ENCODE results near the gene VGLL4.

Gene VGLL4

GRCh38 chr3:11621077-11621476 is 22.6 kb downstream of the VGLL4 start:
- TF ChIP-seq CEBPB (IDR thresholded peaks at IDR 0.05) (no peak), CREB1 (IDR thresholded peaks at IDR 0.05; ENCODE audit: low read depth) (no peak), TEAD4 (IDR thresholded peaks at IDR 0.05) (no peak), TAF1 (IDR thresholded peaks at IDR 0.05; ENCODE audit: low read depth) (no peak), FOXM1 (IDR thresholded peaks at IDR 0.05; ENCODE audit: borderline replicate concordance, low read depth) (no peak), REST (IDR thresholded peaks at IDR 0.05; ENCODE audit: low read depth) (no peak), USF1 (IDR thresholded peaks at IDR 0.05) (no peak), EGR1 (IDR thresholded peaks at IDR 0.05) (no peak), TCF12 (IDR thresholded peaks at IDR 0.05; ENCODE audit: low read depth) (no peak), ZBTB7A (IDR thresholded peaks at IDR 0.05; ENCODE audit: low read depth) (no peak), EP300 (IDR thresholded peaks at IDR 0.05; ENCODE audit: borderline replicate concordance) (no peak), YY1 (IDR thresholded peaks at IDR 0.05; ENCODE audit: low read depth) (no peak), MAX (IDR thresholded peaks at IDR 0.05) (no peak), NFIC (IDR thresholded peaks at IDR 0.05) (no peak), RAD21 (IDR thresholded peaks at IDR 0.05; ENCODE audit: low read depth) (no peak)

- TF ChIP-seq TCF12 (IDR thresholded peaks at IDR 0.05; ENCODE audit: low read depth) (no peak), EGR1 (IDR thresholded peaks at IDR 0.05) (no peak), ZBTB7A (IDR thresholded peaks at IDR 0.05; ENCODE audit: low read depth) (no peak), CEBPB (IDR thresholded peaks at IDR 0.05) (no peak), FOXM1 (IDR thresholded peaks at IDR 0.05; ENCODE audit: borderline replicate concordance, low read depth) (no peak), TEAD4 (IDR thresholded peaks at IDR 0.05) (no peak), RAD21 (IDR thresholded peaks at IDR 0.05; ENCODE audit: low read depth) (no peak), MAX (IDR thresholded peaks at IDR 0.05) (no peak)
These were observed 23.6 kb downstream of the VGLL4 start for GRCh38 chr3:11619946-11620652.

GRCh38 chr3:11619461-11619860 is 24.3 kb downstream of the VGLL4 start:
- TF ChIP-seq TCF12 (IDR thresholded peaks at IDR 0.05; ENCODE audit: low read depth) (no peak), TEAD4 (IDR thresholded peaks at IDR 0.05) (no peak), CEBPB (IDR thresholded peaks at IDR 0.05) (no peak)

- TF ChIP-seq EP300 (IDR thresholded peaks at IDR 0.05; ENCODE audit: borderline replicate concordance) (no peak), YY1 (IDR thresholded peaks at IDR 0.05; ENCODE audit: low read depth) (no peak), RAD21 (IDR thresholded peaks at IDR 0.05; ENCODE audit: low read depth) (no peak), ZBTB7A (IDR thresholded peaks at IDR 0.05; ENCODE audit: low read depth) (no peak), REST (IDR thresholded peaks at IDR 0.05; ENCODE audit: low read depth) (no peak), NFIC (IDR thresholded peaks at IDR 0.05) (no peak), MAX (IDR thresholded peaks at IDR 0.05) (no peak), CREB1 (IDR thresholded peaks at IDR 0.05; ENCODE audit: low read depth) (no peak), TCF12 (IDR thresholded peaks at IDR 0.05; ENCODE audit: low read depth) (no peak), FOXM1 (IDR thresholded peaks at IDR 0.05; ENCODE audit: borderline replicate concordance, low read depth) (no peak), EGR1 (IDR thresholded peaks at IDR 0.05) (no peak), TAF1 (IDR thresholded peaks at IDR 0.05; ENCODE audit: low read depth) (no peak), USF1 (IDR thresholded peaks at IDR 0.05) (no peak), TEAD4 (IDR thresholded peaks at IDR 0.05) (no peak), CEBPB (IDR thresholded peaks at IDR 0.05) (no peak)
These were observed 24.8 kb downstream of the VGLL4 start for GRCh38 chr3:11618904-11619303.

GRCh38 chr3:11616551-11616950 is 27.2 kb downstream of the VGLL4 start:
- TF ChIP-seq REST (IDR thresholded peaks at IDR 0.05; ENCODE audit: low read depth) (no peak), YY1 (IDR thresholded peaks at IDR 0.05; ENCODE audit: low read depth) (no peak), ZBTB7A (IDR thresholded peaks at IDR 0.05; ENCODE audit: low read depth) (no peak)

Data from Ishikawa (cell line).